Measurements from ENCODE around the gene THOC6. TPM values are rescaled to one million over a fixed set of nuclear protein-coding genes. Genes with fewer than 3 reads are reported as not detected.

The THOC6 gene
- total and polyA plus RNA-seq, 2 donors (not counting 3 experiments of a cell fraction or from before 2014, with no cell fraction given) = 23.9 to 39.3 TPM

- dilution Hi-C loops (cut with MboI; ENCODE audit: extremely low pct_ligation_motif_present, low sequenced_read_pairs) (no loop called here), intact Hi-C loops (cut with micrococcal nuclease) (no loop called here)
- no peaks in the 10 kb centered on the region for H3K79me2 ChIP-seq (ENCODE audit: control insufficient read depth, insufficient read depth, low read length)
- TF ChIP-seq MYC (IDR thresholded peaks at IDR 0.05; ENCODE audit: low read depth, low read length) (no peak), FOS (IDR thresholded peaks at IDR 0.05; ENCODE audit: borderline replicate concordance, insufficient read depth, low read length) (no peak), POLR2AphosphoS5 (IDR thresholded peaks at IDR 0.05; ENCODE audit: insufficient read depth, low read depth, low read length) (no peak), JUN (IDR thresholded peaks at IDR 0.05; ENCODE audit: borderline replicate concordance, insufficient read depth, insufficient read length, low read depth) (no peak), EZH2 (IDR thresholded peaks at IDR 0.05; ENCODE audit: borderline replicate concordance, low read depth, low read length, severe bottlenecking) (no peak), GATA2 (IDR thresholded peaks at IDR 0.05; ENCODE audit: insufficient read depth, insufficient read length, low read depth, low read length) (no peak), POLR2A (IDR thresholded peaks at IDR 0.05; ENCODE audit: low read depth, low read length) (no peak), CTCF (IDR thresholded peaks at IDR 0.05; ENCODE audit: extremely low read depth in 1 of 2, insufficient read depth in 1 of 2, low read depth in 1 of 2, low read length in 2 of 2) (no peak)
- TF ChIP-seq, protein P1, sequence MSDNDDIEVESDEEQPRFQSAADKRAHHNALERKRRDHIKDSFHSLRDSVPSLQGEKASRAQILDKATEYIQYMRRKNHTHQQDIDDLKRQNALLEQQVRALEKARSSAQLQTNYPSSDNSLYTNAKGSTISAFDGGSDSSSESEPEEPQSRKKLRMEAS (IDR thresholded peaks at IDR 0.05; ENCODE audit: insufficient read depth, insufficient read length) = no peak
- ChIA-PET POLR2A (interaction anchor here (0.6 kb wide), 1 partner anchor 66 kb away, joined by 3 read pairs; no protein-coding TSS in a partner anchor), CTCF (interaction anchor here (0.6 to 14.7 kb wide), 5 partner anchors 11 to 88 kb away, joined by 3 to 200 read pairs (median 5); partner anchors contain the start of gene ZNF213)
- H3K4me3 ChIP-seq (replicated peaks in 1 of 3; ENCODE audit: insufficient read depth in 1 of 3, low read depth in 1 of 3, low read length in 3 of 3) = no peak overlapping the region
- no TSS peak for BruUV-seq (replicated peaks)
- H3K4me1 ChIP-seq (ENCODE audit: control insufficient read depth, extremely low read depth, insufficient read depth, low read length) = peaks cover 2% of the 10 kb centered on the region
- H3K4me2 ChIP-seq (ENCODE audit: insufficient read depth, low read length) = no peak overlapping the region
- H2AFZ ChIP-seq (ENCODE audit: low read depth, low read length) = no peak overlapping the region
- H3K27ac ChIP-seq (ENCODE audit: insufficient read depth, low read depth, low read length) = no peak overlapping the region
- DNase-seq (ENCODE audit: low read depth, low spot score) = no peak
- no peaks in the 10 kb centered on the region for H3K9me3 ChIP-seq (replicated peaks; ENCODE audit: control insufficient read depth, insufficient read depth, low read length)
- FAIRE-seq = no peak
- H4K20me1 ChIP-seq (replicated peaks; ENCODE audit: control insufficient read depth, extremely low read depth, insufficient read depth, low read length) = no peaks in the 10 kb centered on the region
- peaks cover 18 to 27% of the 10 kb centered on the region in 2 experiments for H3K27me3 ChIP-seq (ENCODE audit: control insufficient read depth in 2 of 2, insufficient read depth in 2 of 2, low read length in 2 of 2)
- H3K36me3 ChIP-seq (ENCODE audit: control insufficient read depth in 2 of 2, extremely low read depth in 1 of 2, insufficient read depth in 2 of 2, low read length in 2 of 2) = no peaks in the 10 kb centered on the region
- no peak overlapping the region for H3K9ac ChIP-seq (replicated peaks; ENCODE audit: extremely low read depth, insufficient read depth, low read length)
- H3K9me1 ChIP-seq (replicated peaks; ENCODE audit: control insufficient read depth, extremely low read depth, insufficient read depth, low read length) = no peaks in the 10 kb centered on the region
Observed at GRCh38 chr16:3047387-3047720, 23.5 kb downstream of the THOC6 start.

All from endothelial cell of umbilical vein (primary cell).